Caco-2 (cell line): ENCODE data around the gene REC114. TPM values are rescaled to one million over a fixed set of nuclear protein-coding genes. Genes with fewer than 3 reads are reported as not detected.

ENCODE experiments used
- BruUV-seq: library from RNA; stranded (reverse); fragments of 400-500 nt; replicated peaks from 2 replicates; lab custom pipeline; 2021; lab: Mats Ljungman, UMichigan
- CTCF ChIA-PET: fragments of 300-600 bp; sonication (Branson Sonifier 250); formaldehyde crosslinking; loops from one replicate; lab custom pipeline; 2022; ENCODE audit warnings: antibody characterized with exemption; lab: Charles Lee
- POLR2A ChIA-PET: fragments of 300-600 bp; sonication (Branson Sonifier 250); formaldehyde crosslinking; loops from one replicate; lab custom pipeline; 2022; ENCODE audit warnings: antibody characterized with exemption; lab: Charles Lee
- DNase-seq, 2 experiments: peaks; one replicate each; pipeline versions ENCODE4 v3.0.0 to v3.0.0-alpha.2; 2020 to 2022
- H3K27me3 ChIP-seq: replicated peaks from 2 replicates; pipeline ENCODE4 v1.6.0; 2011; ENCODE audit warnings: low read length; ENCODE audit not compliant: control insufficient read depth, insufficient read depth
- H3K36me3 ChIP-seq: 2 replicates; pipeline ENCODE4 v1.5.1; 2011; ENCODE audit warnings: low read length; ENCODE audit not compliant: control insufficient read depth, insufficient read depth
- H3K4me1 ChIP-seq: fragments of 250-450 bp; sonication (Bioruptor Pico); 2 replicates; pipeline ENCODE4 v1.5.1; 2020; ENCODE audit warnings: mild to moderate bottlenecking
- H3K4me3 ChIP-seq: 2 replicates; pipeline ENCODE4 v1.5.1; 2011; ENCODE audit warnings: low read depth, mild to moderate bottlenecking, control low read depth, low read length
- H3K9me3 ChIP-seq: fragments of 250-450 bp; sonication (Bioruptor Pico); 2 replicates; pipeline ENCODE4 v1.5.1; 2020; ENCODE audit warnings: mild to moderate bottlenecking, moderate library complexity
- H3K27ac Mint-ChIP-seq: one replicate; pipeline ENCODE4 v1.8.0; 2022; ENCODE audit warnings: mixed read lengths; ENCODE audit not compliant: unreplicated experiment
- H3K27me3 Mint-ChIP-seq: one replicate; pipeline ENCODE4 v1.8.0; 2022; ENCODE audit warnings: mixed read lengths; ENCODE audit not compliant: insufficient read depth, unreplicated experiment
- H3K36me3 Mint-ChIP-seq: one replicate; pipeline ENCODE4 v1.8.0; 2022; ENCODE audit warnings: mild to moderate bottlenecking, mixed read lengths; ENCODE audit not compliant: insufficient read depth, unreplicated experiment
- H3K4me1 Mint-ChIP-seq: one replicate; pipeline ENCODE4 v1.8.0; 2022; ENCODE audit warnings: low read depth, mixed read lengths; ENCODE audit not compliant: unreplicated experiment
- H3K4me3 Mint-ChIP-seq: one replicate; pipeline ENCODE4 v1.8.0; 2022; ENCODE audit warnings: mild to moderate bottlenecking, moderate library complexity, mixed read lengths; ENCODE audit not compliant: unreplicated experiment
- H3K9me3 Mint-ChIP-seq: one replicate; pipeline ENCODE4 v1.8.0; 2022; ENCODE audit warnings: mixed read lengths; ENCODE audit not compliant: unreplicated experiment
- intact Hi-C: fragments of 100-400 bp; cut with micrococcal nuclease; formaldehyde crosslinking; loops from one replicate; pipeline ENCODE4 v1.10.0; 2022; ENCODE audit not compliant: unreplicated experiment
- total RNA-seq: library from RNA; stranded (reverse); gene quantifications from 2 replicates; pipeline ENCODE4 v1.2.3, GENCODE V29; 2022
- TF ChIP-seq, protein P1 (sequence below), 2 experiments: fragments of 200-600 bp in 1 of 2; IDR thresholded peaks; 1 replicate in 1 of 2; 2 replicates in 1 of 2; pipeline versions ENCODE4 v1.5.1 to v1.8.0; 2011 to 2022; ENCODE audit warnings: antibody characterized with exemption in 1 of 2, control low read depth in 1 of 2, inconsistent platforms in 1 of 2, low read depth in 1 of 2, low read length in 1 of 2, mild to moderate bottlenecking in 1 of 2, moderate library complexity in 1 of 2; ENCODE audit not compliant: insufficient read depth in 1 of 2, severe bottlenecking in 1 of 2, unreplicated experiment in 1 of 2

Gene REC114
- total RNA-seq, 1 experiment from 2014 or later: not detected

- ChIA-PET CTCF (no interaction called here), POLR2A (no interaction called here)
- no peak for DNase-seq
- no TSS peak for BruUV-seq
- TF ChIP-seq, protein P1, sequence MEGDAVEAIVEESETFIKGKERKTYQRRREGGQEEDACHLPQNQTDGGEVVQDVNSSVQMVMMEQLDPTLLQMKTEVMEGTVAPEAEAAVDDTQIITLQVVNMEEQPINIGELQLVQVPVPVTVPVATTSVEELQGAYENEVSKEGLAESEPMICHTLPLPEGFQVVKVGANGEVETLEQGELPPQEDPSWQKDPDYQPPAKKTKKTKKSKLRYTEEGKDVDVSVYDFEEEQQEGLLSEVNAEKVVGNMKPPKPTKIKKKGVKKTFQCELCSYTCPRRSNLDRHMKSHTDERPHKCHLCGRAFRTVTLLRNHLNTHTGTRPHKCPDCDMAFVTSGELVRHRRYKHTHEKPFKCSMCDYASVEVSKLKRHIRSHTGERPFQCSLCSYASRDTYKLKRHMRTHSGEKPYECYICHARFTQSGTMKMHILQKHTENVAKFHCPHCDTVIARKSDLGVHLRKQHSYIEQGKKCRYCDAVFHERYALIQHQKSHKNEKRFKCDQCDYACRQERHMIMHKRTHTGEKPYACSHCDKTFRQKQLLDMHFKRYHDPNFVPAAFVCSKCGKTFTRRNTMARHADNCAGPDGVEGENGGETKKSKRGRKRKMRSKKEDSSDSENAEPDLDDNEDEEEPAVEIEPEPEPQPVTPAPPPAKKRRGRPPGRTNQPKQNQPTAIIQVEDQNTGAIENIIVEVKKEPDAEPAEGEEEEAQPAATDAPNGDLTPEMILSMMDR (IDR thresholded peaks at IDR 0.05; ENCODE audit: insufficient read depth in 1 of 2, low read depth in 1 of 2, low read length in 1 of 2, severe bottlenecking in 1 of 2, unreplicated experiment in 1 of 2): no peak
- no peak overlapping the region for H3K27ac Mint-ChIP-seq
- H3K9me3 Mint-ChIP-seq: no peaks in the 10 kb centered on the region
- Histone ChIP-seq H3K4me1 (no peaks in the 10 kb centered on the region), H3K4me3 (no peak overlapping the region), H3K27me3 (no peaks in the 10 kb centered on the region), H3K36me3 (no peaks in the 10 kb centered on the region), H3K9me3 (no peaks in the 10 kb centered on the region)
- H3K4me3 Mint-ChIP-seq: no peak overlapping the region
- no peaks in the 10 kb centered on the region for H3K4me1 Mint-ChIP-seq
- H3K27me3 Mint-ChIP-seq: peaks cover 11% of the 10 kb centered on the region
- intact Hi-C loops: no loop called here
- no peaks in the 10 kb centered on the region for H3K36me3 Mint-ChIP-seq
These were observed 57.7 kb downstream of the REC114 start for GRCh38 chr15:73500696-73501095.

DNA sequence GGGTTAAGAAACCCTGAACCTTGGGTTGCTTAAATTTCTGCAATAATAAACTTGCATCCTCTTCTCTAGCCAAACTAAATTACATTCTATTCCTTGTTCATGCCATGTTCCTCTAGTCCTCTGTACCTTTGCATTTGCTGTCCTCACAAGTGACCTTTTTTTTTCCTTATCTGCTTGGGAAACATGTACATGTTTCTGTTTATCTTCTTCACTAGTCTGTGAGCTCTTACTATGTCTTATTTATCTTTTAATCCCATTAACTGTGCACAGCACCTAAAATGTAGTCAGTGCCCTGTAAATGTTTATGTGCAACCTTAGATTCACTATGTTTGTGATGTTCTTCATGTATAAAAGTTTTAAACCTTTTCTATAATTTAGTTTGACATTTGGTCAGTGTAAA is 61.9 kb downstream of the REC114 start:
- BruUV-seq: no TSS peak
- DNase-seq: no peak
- Histone ChIP-seq H3K4me1 (no peaks in the 10 kb centered on the region), H3K27me3 (no peaks in the 10 kb centered on the region), H3K36me3 (no peaks in the 10 kb centered on the region), H3K9me3 (no peaks in the 10 kb centered on the region), H3K4me3 (no peak overlapping the region)
- intact Hi-C loops: no loop called here
- H3K4me1 Mint-ChIP-seq: no peaks in the 10 kb centered on the region
- H3K36me3 Mint-ChIP-seq: no peaks in the 10 kb centered on the region
- ChIA-PET POLR2A (no interaction called here), CTCF (no interaction called here)
- H3K27ac Mint-ChIP-seq: no peak overlapping the region
- no peaks in the 10 kb centered on the region for H3K9me3 Mint-ChIP-seq
- H3K27me3 Mint-ChIP-seq: peaks cover 5% of the 10 kb centered on the region
- no peak overlapping the region for H3K4me3 Mint-ChIP-seq
- TF ChIP-seq, protein P1 (IDR thresholded peaks at IDR 0.05; ENCODE audit: insufficient read depth in 1 of 2, low read depth in 1 of 2, low read length in 1 of 2, severe bottlenecking in 1 of 2, unreplicated experiment in 1 of 2): no peak

GRCh38 chr15:73515527-73515926 is 72.6 kb downstream of the REC114 start:
- intact Hi-C loops: no loop called here
- Histone ChIP-seq H3K4me1 (no peaks in the 10 kb centered on the region), H3K36me3 (no peaks in the 10 kb centered on the region), H3K27me3 (no peaks in the 10 kb centered on the region), H3K9me3 (no peaks in the 10 kb centered on the region), H3K4me3 (no peak overlapping the region)
- POLR2A ChIA-PET: no interaction called here
- Mint-ChIP-seq H3K9me3 (no peaks in the 10 kb centered on the region), H3K27me3 (no peaks in the 10 kb centered on the region), H3K4me3 (no peak overlapping the region), H3K36me3 (no peaks in the 10 kb centered on the region), H3K4me1 (no peaks in the 10 kb centered on the region), H3K27ac (no peak overlapping the region)
- CTCF ChIA-PET: no interaction called here
- no TSS peak for BruUV-seq
- TF ChIP-seq, protein P1 (IDR thresholded peaks at IDR 0.05; ENCODE audit: insufficient read depth in 1 of 2, low read depth in 1 of 2, low read length in 1 of 2, severe bottlenecking in 1 of 2, unreplicated experiment in 1 of 2): no peak
- no peak for DNase-seq
